Thoracic aorta (tissue), 2 donors: ENCODE results near the gene ZNF567. TPM values are rescaled to one million over a fixed set of nuclear protein-coding genes. Genes with fewer than 3 reads are reported as not detected.
"Not testable (repeated sequence)": the region's sequence is repeated elsewhere in the genome, so short reads cannot be mapped to it uniquely, and the experiment has no call there.

Source experiments
- ATAC-seq: fragments of 150-250 bp; one replicate; pipeline ENCODE4 v1.8.0; 2017; ENCODE audit warnings: low read depth; ENCODE audit not compliant: insufficient number of reproducible peaks, low FRiP score
- DNase-seq: peaks from one replicate; pipeline ENCODE4 v3.0.0-alpha.2; 2020; ENCODE audit warnings: low spot score
- H3K27ac ChIP-seq, 2 donors: fragments of 200-600 bp; sonication (generic); 1 replicate in 1 of 2; 2 replicates in 1 of 2; pipeline ENCODE4 v1.5.1; 2016; ENCODE audit warnings: mild to moderate bottlenecking in 2 of 2, moderate library complexity in 2 of 2
- H3K27me3 ChIP-seq: fragments of 200-600 bp; sonication (generic); replicated peaks from 2 replicates; pipeline ENCODE4 v1.6.0; 2016; ENCODE audit warnings: mild to moderate bottlenecking; ENCODE audit not compliant: insufficient read depth
- H3K36me3 ChIP-seq: fragments of 200-600 bp; sonication (generic); one replicate; pipeline ENCODE4 v1.5.1; 2016
- H3K4me1 ChIP-seq, 2 donors: fragments of 200-600 bp; sonication (generic); 1 replicate in 1 of 2; 2 replicates in 1 of 2; pipeline versions ENCODE4 v1.5.1 to v1.6.0; 2016; ENCODE audit warnings: low read depth in 2 of 2, mild to moderate bottlenecking in 1 of 2; ENCODE audit not compliant: control insufficient read depth in 1 of 2
- H3K4me3 ChIP-seq: fragments of 200-600 bp; sonication (generic); 2 replicates; pipeline ENCODE4 v1.5.1; 2016; ENCODE audit warnings: mild to moderate bottlenecking
- H3K9me3 ChIP-seq: fragments of 200-600 bp; sonication (generic); 2 replicates; pipeline ENCODE4 v1.5.1; 2016
- total RNA-seq, 2 donors: library from RNA; depleted of rRNA; stranded (reverse); fragments of >200 nt; gene quantifications; one replicate each; pipeline versions ENCODE4 v1.1.0 to v1.2.3, GENCODE V29; 2016
- TF ChIP-seq, protein P1 (sequence below): fragments of 200-600 bp; sonication (generic); IDR thresholded peaks from one replicate; pipeline ENCODE4 v1.5.1; 2019; ENCODE audit warnings: antibody characterized with exemption

ZNF567 gene
- total RNA-seq, 2 donors from 2014 or later: 5.6 to 8.4 TPM

DNA sequence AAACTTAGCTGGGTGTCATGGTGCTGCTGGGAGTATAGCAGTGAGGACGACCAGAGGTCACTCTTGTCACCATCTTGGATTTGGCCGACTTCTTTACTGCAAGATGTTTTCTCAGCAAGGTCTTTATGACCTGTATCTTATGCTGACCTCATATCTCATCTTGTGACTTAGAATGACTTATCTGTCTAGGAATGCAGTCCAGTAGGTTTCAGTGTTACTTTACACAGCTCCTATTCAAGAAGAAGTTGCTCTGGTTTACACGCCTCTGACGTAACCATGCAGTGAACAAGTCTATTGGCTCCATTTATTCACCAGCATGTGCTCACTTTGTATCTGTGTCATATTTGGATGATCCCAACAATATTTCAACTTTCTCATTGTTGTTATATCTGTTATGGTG lies 58.5 kb downstream of the ZNF567 start:
- H3K9me3 ChIP-seq: peaks cover 97% of the 10 kb centered on the region
- ATAC-seq: no peak
- no peak overlapping the region for H3K4me3 ChIP-seq
- no peaks in the 10 kb centered on the region for H3K27me3 ChIP-seq
- peaks cover 61% of the 10 kb centered on the region for H3K36me3 ChIP-seq
- no peak for DNase-seq
- H3K4me1 ChIP-seq: no peaks in the 10 kb centered on the region
- no peak overlapping the region for H3K27ac ChIP-seq
- TF ChIP-seq, protein P1, sequence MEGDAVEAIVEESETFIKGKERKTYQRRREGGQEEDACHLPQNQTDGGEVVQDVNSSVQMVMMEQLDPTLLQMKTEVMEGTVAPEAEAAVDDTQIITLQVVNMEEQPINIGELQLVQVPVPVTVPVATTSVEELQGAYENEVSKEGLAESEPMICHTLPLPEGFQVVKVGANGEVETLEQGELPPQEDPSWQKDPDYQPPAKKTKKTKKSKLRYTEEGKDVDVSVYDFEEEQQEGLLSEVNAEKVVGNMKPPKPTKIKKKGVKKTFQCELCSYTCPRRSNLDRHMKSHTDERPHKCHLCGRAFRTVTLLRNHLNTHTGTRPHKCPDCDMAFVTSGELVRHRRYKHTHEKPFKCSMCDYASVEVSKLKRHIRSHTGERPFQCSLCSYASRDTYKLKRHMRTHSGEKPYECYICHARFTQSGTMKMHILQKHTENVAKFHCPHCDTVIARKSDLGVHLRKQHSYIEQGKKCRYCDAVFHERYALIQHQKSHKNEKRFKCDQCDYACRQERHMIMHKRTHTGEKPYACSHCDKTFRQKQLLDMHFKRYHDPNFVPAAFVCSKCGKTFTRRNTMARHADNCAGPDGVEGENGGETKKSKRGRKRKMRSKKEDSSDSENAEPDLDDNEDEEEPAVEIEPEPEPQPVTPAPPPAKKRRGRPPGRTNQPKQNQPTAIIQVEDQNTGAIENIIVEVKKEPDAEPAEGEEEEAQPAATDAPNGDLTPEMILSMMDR: no peak

DNA sequence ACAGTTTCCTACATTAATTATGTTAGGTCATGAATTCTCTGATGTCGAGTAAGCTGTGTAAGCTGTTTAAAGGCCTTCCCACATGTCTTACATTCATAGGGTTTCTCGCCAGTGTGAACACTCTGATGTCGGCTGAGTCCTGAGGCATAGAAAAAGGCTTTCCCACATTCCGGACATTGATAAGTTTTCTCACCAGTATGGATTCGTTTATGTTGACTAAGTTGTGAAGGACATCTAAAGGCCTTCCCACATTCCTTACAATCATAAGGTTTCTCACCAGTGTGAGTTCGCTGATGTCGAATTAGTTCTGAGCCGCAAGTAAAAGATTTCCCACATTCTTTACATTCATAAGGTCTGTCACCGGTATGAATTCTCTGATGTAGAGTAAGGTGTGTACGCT lies 60.3 kb downstream of the ZNF567 start:
- Histone ChIP-seq H3K36me3 (peaks cover 75% of the 10 kb centered on the region), H3K4me3 (no peak overlapping the region), H3K4me1 (no peaks in the 10 kb centered on the region), H3K27me3 (no peaks in the 10 kb centered on the region), H3K27ac (no peak overlapping the region), H3K9me3 (peaks cover 100% of the 10 kb centered on the region)
- DNase-seq (no peak), ATAC-seq (no peak)
- TF ChIP-seq, protein P1: no peak

DNA sequence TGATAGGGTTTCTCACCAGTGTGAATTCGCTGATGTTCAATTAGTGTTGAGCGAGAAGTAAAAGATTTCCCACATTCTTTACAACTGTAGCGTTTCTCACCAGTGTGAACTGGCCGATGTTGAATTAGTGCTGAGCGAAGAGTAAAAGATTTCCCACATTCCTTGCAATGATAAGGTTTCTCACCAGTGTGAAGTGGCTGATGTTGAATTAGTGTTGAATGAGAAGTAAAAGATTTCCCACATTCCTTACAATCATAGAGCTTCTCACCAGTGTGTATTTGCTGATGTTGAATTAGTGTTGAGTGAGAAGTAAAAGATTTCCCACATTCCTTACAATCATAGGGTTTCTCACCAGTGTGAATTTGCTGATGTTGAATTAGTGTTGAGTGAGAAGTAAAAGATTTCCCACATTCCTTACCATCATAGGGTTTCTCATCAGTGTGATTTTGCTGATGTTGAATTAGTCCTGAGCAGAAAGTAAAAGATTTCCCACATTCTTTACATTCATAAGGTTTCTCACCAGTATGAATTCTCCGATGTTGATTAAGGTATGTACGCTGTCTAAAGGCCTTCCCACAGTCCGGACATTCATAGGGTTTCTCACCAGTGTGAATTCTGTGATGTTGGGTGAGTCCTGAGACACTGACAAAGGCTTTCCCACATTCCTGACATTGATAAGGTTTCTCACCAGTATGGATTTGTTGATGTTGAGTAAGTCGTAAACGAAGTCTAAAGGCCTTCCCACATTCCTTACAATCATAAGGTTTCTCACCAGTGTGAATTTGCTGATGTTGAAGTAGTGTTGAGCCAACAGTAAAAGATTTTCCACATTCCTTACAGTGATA lies 61.2 kb downstream of the ZNF567 start:
- ATAC-seq (no peak), DNase-seq (no peak)
- H3K27ac ChIP-seq: no peak overlapping the region
- peaks cover 72% of the 10 kb centered on the region for H3K36me3 ChIP-seq
- TF ChIP-seq, protein P1: no peak
- no peaks in the 10 kb centered on the region for H3K27me3 ChIP-seq
- no peak overlapping the region for H3K4me3 ChIP-seq
- no peaks in the 10 kb centered on the region for H3K4me1 ChIP-seq
- H3K9me3 ChIP-seq: peaks cover 99% of the 10 kb centered on the region

DNA sequence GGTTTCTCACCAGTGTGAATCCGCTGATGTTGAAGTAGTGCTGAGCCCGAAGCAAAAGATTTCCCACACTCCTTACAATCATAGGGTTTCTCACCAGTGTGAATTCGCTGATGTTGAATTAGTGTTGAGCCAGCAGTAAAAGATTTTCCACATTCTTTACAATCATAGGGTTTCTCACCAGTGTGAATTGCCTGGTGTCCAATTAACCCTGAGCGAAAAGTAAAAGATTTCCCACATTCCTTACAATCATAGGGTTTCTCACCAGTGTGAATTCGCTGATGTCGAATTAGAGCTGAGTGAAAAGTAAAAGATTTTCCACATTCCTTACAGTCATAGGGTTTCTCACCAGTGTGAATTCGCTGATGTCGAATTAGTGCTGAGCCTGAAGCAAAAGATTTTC lies 62.2 kb downstream of the ZNF567 start:
- Histone ChIP-seq H3K36me3 (peaks cover 71% of the 10 kb centered on the region), H3K9me3 (peaks cover 99% of the 10 kb centered on the region), H3K4me3 (peak overlapping the region; percentile 2)
- not testable (repeated sequence) for H3K27me3 ChIP-seq, H3K27ac ChIP-seq, ATAC-seq, H3K4me1 ChIP-seq, DNase-seq

DNA sequence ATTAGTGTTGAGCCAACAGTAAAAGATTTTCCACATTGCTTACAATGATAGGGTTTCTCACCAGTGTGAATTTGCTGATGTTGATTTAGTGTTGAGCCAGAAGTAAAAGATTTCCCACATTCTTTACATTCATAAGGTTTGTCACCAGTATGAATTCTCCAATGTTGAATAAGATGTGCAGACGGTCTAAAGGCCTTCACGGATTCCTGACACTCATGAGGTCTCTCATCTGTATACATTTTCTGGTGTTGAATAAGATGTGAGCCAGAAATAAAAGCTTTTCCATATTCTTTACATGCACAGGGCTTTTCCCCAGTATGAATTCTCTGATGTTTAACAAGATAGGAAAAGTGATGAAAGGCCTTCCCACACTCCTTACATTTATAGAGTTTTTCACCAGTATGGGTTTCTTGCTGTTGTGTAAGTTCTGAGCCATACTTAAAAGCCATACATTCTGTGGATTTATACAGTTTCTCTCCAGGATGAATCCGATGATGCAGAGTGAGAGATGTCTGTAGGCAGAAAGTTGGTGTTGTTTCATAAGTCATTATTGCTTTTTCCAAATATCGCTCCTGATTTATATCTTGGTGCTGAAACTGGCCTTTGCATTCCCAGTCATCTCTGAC lies 62.8 kb downstream of the ZNF567 start:
- peaks cover 77% of the 10 kb centered on the region for H3K36me3 ChIP-seq
- no peaks in the 10 kb centered on the region for H3K4me1 ChIP-seq
- DNase-seq (no peak), ATAC-seq (no peak)
- peak overlapping the region; percentile 2 for H3K4me3 ChIP-seq
- peaks cover 99% of the 10 kb centered on the region for H3K9me3 ChIP-seq
- H3K27me3 ChIP-seq: no peaks in the 10 kb centered on the region
- H3K27ac ChIP-seq: no peak overlapping the region
- TF ChIP-seq, protein P1: no peak

Other genes with a start within 250 kb of the ZNF567 start
- 10 to 100 TPM; 14.8 to 25.3 TPM for gene ZNF566, start 198.1 kb upstream of the ZNF567 start, total RNA-seq
- 1 to 10 TPM; 6.9 to 9.7 TPM for gene ZNF260, start 159.3 kb upstream of the ZNF567 start, total RNA-seq
- 10 to 100 TPM; 10.3 to 18.1 TPM for gene ZNF529, start 114.3 kb upstream of the ZNF567 start, total RNA-seq
- gene ZNF382, start 82.3 kb upstream of the ZNF567 start, total RNA-seq: 1 to 10 TPM; 2.7 to 8.7 TPM
- 10 to 100 TPM in 1 of 2 donors, 1 to 10 TPM in 1; 9.3 to 27.9 TPM for gene ZNF461, start 20.8 kb upstream of the ZNF567 start, total RNA-seq
- 10 to 100 TPM in 1 of 2 donors, 1 to 10 TPM in 1; 2.4 to 13.2 TPM for gene ZNF850, start 85.2 kb downstream of the ZNF567 start, total RNA-seq
- 1 to 10 TPM; 7.4 to 8.8 TPM for gene ZNF790, start 150.8 kb downstream of the ZNF567 start, total RNA-seq
- gene ZNF345, start 163.3 kb downstream of the ZNF567 start, total RNA-seq: 1 to 10 TPM; 5.7 to 9.7 TPM
- 1 to 10 TPM; 1.2 to 2.7 TPM for gene ZNF829, start 228.7 kb downstream of the ZNF567 start, total RNA-seq
- 10 to 100 TPM in 1 of 2 donors, 1 to 10 TPM in 1; 9.2 to 19.7 TPM for gene ZNF568, start 228.7 kb downstream of the ZNF567 start, total RNA-seq